ENCODE results near the gene DGKD.

DGKD gene

GRCh38 chr2:233317196-233317943 is 36.9 kb upstream of the DGKD start:
- TF ChIP-seq FOXP2 (optimal IDR thresholded peaks at IDR 0.05; ENCODE audit: borderline replicate concordance, extremely low read depth, extremely low read length, insufficient read depth), result no peak
- no peak for TF ChIP-seq TAF1 (IDR thresholded peaks at IDR 0.05; ENCODE audit: borderline replicate concordance, insufficient read depth, low read length)
- no peak for TF ChIP-seq POLR2AphosphoS5 (IDR thresholded peaks at IDR 0.05; ENCODE audit: low read depth, low read length)
- TF ChIP-seq SIN3A (IDR thresholded peaks at IDR 0.05; ENCODE audit: borderline replicate concordance, insufficient read depth, low read length), result no peak
- no peak for TF ChIP-seq REST (IDR thresholded peaks at IDR 0.05; ENCODE audit: insufficient read depth in 1 of 2, low read depth in 2 of 2, low read length in 2 of 2)

GRCh38 chr2:233319256-233319655 is 35.0 kb upstream of the DGKD start:
- TF ChIP-seq TAF1 (IDR thresholded peaks at IDR 0.05; ENCODE audit: borderline replicate concordance, insufficient read depth, low read length), result no peak
- no peak for TF ChIP-seq FOXP2 (optimal IDR thresholded peaks at IDR 0.05; ENCODE audit: borderline replicate concordance, extremely low read depth, extremely low read length, insufficient read depth)
- no peak for TF ChIP-seq SIN3A (IDR thresholded peaks at IDR 0.05; ENCODE audit: borderline replicate concordance, insufficient read depth, low read length)
- no peak for TF ChIP-seq POLR2AphosphoS5 (IDR thresholded peaks at IDR 0.05; ENCODE audit: low read depth, low read length)
- TF ChIP-seq REST (IDR thresholded peaks at IDR 0.05; ENCODE audit: insufficient read depth in 1 of 2, low read depth in 2 of 2, low read length in 2 of 2), result no peak

GRCh38 chr2:233320470-233320869 is 33.8 kb upstream of the DGKD start:
- no peak for TF ChIP-seq REST (IDR thresholded peaks at IDR 0.05; ENCODE audit: insufficient read depth in 1 of 2, low read depth in 2 of 2, low read length in 2 of 2)
- TF ChIP-seq TAF1 (IDR thresholded peaks at IDR 0.05; ENCODE audit: borderline replicate concordance, insufficient read depth, low read length), result no peak
- no peak for TF ChIP-seq FOXP2 (optimal IDR thresholded peaks at IDR 0.05; ENCODE audit: borderline replicate concordance, extremely low read depth, extremely low read length, insufficient read depth)
- TF ChIP-seq POLR2AphosphoS5 (IDR thresholded peaks at IDR 0.05; ENCODE audit: low read depth, low read length), result no peak

GRCh38 chr2:233321166-233321565 is 33.1 kb upstream of the DGKD start:
- no peak for TF ChIP-seq SIN3A (IDR thresholded peaks at IDR 0.05; ENCODE audit: borderline replicate concordance, insufficient read depth, low read length)
- no peak for TF ChIP-seq FOXP2 (optimal IDR thresholded peaks at IDR 0.05; ENCODE audit: borderline replicate concordance, extremely low read depth, extremely low read length, insufficient read depth)

GRCh38 chr2:233323851-233324250 is 30.4 kb upstream of the DGKD start:
- TF ChIP-seq REST (IDR thresholded peaks at IDR 0.05; ENCODE audit: insufficient read depth in 1 of 2, low read depth in 2 of 2, low read length in 2 of 2) (no peak), SIN3A (IDR thresholded peaks at IDR 0.05; ENCODE audit: borderline replicate concordance, insufficient read depth, low read length) (no peak), FOXP2 (optimal IDR thresholded peaks at IDR 0.05; ENCODE audit: borderline replicate concordance, extremely low read depth, extremely low read length, insufficient read depth) (no peak)
